GM21447 (cell line): ENCODE results near the gene HMCN1.

Experiments
- ATAC-seq: cut with Tn5 transposase; IDR thresholded peaks from one replicate; pipeline ENCODE4 v1.9.1; 2021; ENCODE audit not compliant: unreplicated experiment

The HMCN1 gene

DNA sequence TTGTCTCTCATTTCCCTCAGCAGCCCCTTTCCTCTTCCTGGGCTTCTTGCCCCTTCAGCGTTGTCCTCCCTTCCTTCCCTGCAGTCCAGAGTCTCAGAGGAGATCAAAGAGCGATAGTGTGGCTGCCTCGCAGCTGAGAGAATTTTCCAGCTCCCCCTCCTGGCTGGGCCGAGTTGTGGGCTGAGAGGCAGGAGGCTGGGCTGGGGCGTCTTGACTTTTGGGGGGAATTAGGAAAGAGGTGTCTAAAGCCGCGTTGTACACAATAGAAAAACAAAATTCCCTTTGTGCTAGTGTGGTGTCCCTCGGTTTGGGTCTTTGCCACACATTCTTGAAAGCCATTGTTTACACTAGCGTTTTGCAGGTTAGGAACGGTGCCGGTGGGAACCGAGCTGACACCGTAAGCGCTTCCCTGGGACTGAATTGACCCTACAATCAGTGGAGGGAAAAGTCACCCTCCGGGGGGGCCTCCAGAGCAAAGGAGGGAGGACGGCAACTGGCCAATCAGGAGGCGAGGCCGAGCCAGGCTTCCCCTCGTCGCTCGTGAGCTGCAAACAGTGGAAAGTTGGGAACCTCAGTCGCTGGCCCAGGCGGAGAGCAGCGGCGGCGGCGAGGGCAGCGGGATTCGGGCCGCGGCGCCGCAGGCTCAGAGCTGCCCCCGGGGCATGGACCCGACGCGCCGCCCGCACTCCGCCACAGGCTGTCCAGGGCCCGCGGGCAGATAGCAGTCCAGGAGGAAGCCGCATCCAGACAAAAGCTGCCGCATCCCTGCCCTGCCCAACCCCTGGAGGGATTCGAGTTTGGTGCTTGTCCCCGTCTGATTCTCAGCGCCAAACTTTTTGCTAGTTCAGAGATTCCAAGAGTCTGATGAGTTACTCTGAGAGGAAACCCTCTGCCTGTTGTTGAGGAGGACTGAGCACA, at the start of gene HMCN1:
Gene HMCN1, plus strand, starts transcription at position 574 of the 918 bp plus-strand sequence. CDS start 389 bp downstream, outside the sequence.
- ATAC-seq: no peak

DNA sequence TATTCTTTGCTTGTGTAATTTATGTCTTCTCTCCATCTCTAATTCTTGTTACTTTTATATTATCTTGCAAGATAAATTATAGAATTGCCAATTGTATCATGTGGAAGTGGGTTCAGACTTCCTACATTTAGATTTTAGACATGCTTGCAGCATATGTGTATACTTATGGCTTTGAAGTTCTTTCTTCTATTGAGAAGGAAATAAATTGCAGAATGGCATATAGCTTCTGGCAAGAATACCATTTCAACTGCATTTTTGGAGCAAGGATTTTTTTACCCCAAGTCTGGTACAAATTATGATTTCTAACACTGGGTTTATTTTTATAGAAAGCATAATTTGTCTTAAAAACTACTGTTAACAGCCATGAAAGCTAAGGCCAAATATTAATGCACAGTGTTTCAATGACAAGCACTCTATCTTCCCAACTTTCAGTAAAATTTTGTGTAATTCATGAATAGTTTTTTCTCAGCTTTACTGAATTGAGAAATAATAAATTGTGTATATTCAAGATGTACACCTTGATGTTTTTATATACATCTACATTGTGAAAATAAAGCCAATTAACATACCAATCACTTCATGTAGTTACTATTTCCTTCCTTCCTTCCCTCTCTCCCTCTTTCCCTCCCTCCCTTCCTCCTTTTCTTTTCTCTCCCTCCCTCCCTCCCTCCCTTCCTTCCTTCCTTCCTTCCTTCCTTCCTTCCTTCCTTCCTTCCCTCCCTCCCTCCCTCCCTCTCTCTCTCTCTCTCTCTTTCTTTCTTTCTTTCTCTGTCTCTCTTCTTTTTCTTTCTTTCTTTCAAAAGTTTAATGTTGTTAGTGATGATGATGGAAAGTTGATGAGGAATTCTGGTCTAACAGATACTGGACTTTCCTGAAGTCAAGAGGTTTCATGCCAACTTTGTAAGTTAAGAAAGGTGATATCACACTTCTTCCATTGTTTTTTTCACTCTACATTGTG, 47.1 kb upstream of the HMCN1 start:
- no peak for ATAC-seq

DNA sequence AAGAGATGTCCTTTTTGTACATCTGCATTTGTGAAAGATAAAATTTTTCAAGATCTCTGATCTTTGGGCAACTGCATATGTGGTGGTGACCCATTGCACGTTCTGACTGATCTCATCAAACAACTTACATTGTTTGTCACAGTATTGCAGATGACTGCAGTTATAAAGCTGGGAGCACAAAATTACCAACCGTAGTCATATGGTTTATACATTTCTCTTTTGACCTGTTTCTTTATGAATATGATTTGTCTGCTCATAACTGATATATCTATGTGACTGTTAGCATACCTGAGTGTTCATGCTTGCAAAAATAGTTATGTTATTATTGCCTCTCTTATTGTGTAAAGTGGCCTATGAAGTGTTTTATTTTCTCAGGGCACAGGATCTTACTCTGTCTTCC, 43.7 kb upstream of the HMCN1 start:
- no peak for ATAC-seq

DNA sequence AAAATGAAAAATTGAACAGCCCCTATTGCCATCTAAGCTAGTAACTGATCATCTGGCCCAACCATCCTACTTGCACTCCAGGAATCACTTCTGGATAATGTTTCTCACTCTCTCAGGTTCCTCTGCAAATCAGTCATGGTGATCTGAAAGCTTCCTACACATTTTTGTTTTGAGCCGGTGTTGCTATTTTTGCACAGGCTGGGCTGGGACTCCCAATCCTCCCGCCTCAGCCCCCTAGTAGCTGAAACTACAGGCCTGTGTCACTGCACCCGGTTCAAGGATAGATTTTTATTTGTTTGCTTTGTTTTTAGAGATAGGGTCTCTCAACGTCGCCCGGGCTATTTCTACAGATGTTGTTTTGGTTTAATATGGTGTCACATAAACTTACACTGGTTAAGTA, 40.5 kb upstream of the HMCN1 start:
- ATAC-seq: no peak

DNA sequence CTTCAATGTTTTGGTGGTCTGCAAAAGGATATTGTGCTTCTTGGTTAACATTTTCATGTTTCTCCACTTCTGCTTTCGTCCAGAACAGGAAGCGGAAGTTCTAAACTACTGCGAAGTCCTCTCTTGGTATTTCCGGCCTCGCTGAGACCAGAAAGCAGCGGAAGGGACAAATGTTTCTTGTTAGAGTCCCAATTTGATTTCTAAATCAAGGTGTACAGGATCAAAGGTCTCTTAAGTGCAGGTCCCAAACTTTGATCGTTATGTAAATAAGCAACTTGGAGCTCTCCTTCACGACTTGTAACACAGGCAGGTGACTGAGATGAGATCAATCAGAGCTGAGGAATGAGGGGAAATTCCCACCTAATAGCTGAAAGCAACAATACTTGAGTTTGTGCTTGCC, 40.1 kb upstream of the HMCN1 start:
- ATAC-seq: peak; percentile 94

DNA sequence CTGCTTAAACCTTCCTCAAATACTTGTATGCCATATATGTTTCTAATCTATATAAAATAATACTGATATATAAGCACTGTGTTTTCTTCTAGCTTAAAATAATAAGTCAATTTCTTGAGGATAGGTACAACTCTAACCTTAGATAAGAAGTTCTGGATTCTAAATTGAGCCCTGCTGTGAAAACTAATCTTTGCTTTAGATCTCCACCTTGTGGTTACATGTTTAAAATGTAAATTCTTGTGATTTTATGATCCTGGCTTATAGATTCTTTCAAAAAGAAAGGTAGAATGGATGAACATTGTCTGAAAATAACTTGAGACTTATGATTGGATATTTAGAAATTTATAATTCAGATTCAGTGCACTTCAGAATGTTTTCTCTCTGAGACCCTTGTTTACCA, 38.9 kb upstream of the HMCN1 start:
- ATAC-seq: no peak

DNA sequence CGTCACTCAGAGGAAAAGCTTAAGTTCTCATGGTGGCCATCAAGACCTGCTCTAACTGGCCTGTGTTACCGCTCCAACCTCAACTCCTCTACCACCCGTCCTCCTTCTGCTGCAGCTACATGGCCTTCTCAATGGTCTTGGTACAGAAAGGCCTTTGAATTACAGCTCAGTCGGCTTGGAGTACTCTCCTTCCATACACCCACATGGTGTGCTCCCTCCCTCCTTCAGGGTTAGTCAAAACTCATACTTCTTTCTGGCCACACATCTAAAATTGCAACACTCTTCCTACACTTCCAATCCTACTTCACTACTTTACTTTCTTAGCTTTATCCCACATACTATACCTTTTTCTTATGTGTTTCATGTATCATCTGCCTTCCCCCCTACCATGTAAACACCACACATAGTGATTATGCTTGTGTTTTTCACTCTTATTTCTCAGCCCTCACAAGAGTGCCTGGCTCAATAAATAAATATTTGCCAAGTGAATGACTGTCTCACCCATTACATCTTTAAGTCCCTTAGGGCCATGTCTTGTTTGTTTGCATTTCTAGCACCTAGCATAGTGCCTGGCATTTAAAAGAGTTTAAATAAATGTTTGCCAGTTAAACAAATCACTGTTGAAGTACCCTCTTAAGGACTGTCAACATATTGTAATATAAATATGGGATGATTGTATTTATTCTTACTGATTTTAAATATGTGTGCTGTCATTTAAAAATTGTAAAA, 37.6 kb upstream of the HMCN1 start:
- no peak for ATAC-seq

DNA sequence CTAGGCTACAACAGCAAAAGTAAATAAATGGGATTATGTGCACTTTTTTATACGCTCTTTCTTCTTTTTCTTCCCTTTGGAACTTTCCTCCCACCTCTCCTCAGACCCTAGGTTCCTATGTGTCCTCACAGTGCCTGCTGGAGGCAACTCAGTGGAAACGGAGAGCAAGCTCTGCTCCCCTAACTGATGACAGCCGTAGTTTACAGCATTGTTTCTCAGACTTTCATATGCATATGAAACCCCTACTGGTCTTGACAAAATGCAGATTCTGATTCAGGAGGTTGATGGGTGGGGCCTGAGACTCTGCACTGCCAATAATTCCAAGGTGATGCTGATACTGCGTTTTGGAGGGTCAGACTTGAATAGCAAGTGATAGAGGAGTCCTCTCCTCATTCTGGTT, 34.3 kb upstream of the HMCN1 start:
- no peak for ATAC-seq

DNA sequence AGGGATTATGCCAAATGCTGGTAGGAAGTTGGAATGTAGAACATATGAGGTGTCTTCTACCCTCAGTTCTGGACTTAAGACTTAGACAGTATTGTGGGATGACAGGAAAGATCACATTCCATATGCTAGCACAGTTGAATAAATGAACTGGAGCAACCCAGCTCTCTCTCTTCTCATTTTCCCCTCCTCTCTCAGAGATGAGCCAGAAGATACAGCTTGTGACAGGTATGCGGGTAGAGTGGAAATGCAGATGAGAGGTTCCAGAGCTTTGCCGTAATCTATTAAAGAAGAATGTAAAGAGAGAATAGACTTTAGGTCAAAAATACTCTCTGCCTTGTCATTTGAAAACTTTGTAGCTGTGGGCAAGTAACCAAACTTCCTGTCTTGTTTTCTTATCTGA, 32.5 kb upstream of the HMCN1 start:
- no peak for ATAC-seq

DNA sequence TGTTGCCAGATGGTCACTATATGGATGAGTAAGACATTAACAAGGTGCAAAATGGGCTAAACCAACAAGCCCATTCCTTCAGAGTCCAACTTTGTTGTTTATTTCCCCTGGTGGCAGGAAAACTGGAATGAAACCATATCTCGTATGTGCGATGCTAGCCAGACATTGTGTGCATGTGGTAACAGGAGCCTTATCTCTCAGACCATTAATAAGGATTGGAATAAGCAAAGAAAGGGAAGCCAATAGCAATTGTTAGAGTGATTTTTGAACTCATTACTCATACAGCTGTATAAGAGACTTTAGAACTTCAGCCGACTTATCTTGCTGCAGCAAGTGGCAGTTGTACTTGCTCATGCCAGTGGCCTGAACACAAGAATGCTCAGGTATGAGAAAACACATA, 30.0 kb upstream of the HMCN1 start:
- ATAC-seq: no peak

DNA sequence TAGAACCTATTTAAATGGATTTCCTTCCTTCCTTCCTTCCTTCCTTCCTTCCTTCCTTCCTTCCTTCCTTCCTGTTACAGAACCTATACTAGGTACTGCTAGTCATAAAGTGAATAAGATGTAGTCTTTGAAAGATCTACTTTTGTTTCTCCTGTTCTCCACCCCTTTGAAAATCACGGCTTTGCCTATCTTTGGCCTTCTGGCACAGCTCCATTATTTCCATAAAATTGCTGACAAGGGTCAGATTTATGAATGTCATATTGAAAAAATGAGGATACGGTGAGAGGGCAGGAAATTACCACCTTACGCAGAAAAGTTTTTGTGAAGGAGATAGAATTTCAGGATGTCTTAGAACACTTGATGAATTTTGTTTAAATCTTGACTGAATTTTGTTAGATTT, 18.1 kb upstream of the HMCN1 start:
- ATAC-seq: no peak

DNA sequence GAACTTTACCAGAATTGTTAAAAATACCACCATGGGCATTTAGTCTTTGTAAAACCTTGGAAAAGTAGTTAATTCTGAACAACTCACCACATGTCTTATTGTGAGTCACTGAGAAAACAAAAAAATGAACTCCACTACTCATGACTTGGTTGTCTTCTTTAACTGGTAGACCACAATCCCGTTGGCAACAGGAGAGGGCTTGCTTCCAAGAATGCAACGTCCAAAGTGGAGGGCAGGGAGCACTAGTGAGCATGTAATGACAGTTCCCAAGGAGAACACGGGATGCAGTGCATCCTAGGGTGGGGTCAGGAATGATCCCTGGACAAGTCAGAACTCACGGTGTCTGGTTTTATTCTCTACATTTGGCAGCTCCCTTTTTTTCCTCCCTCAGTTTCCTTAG, 15.2 kb upstream of the HMCN1 start:
- ATAC-seq: no peak

DNA sequence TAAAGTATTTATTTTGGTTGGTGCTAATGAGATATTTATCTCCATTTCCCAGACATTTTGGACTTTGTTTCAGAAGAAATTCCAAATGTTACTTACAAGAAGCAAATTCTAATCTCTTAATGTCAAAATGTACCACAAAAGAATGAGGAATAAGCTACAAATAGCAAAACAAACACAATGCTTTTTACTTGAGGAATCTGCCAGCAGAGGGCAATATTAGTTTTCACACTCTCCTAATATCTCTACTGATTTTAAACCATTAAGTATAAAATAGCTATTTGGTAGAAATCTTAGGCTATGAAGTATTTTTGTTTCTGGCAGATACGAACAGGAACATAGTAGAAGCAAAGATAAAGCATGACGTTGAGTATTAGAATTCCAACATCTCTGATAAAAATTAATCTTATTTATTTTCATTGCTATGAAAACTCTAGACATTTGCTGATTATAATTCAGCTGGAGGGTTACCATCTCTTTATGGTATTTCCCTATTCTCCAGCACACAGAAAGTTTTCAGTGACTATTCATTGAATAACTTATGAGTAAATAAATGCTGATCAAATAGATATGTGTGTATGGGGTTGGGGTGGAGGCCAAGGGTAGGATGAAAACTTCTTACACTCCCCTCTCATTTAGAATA, 13.4 kb upstream of the HMCN1 start:
- ATAC-seq: no peak

DNA sequence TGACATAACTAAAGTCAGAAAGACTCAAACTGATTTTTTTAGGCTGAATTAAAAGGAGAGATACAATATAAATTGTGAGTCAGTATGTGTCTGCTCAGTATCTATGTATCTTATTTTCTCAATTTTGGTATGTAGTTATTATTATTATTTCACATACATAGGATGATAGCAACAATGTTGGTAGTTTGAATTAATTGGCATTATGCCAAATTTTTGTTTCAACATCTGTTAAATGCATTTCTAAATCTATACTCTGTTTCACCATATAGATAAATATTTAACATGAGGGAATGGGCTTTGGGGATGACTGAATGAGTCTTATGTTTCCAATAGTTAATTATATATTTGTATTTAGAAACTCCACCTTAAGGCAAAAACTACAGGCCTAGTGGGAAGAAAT, 12.6 kb upstream of the HMCN1 start:
- ATAC-seq: no peak

DNA sequence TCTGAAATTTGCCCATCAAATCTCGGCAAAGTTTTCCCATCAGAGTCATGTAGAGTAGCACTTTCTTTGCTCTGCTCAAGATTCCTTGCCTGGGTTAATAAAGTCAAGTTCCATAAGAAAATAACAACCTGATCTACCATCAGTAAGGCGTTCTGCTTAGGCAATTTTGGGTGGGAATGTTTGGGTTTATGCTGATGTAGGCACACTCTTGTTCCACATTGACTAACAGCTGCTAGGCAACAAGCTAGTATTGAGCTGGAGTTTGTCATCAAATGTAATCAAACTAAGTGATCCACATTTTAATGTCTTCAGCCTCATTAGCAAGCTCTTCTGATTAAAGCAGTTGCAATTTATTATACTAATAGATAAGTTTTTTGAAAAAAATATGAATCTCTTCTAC, 12.1 kb upstream of the HMCN1 start:
- no peak for ATAC-seq

DNA sequence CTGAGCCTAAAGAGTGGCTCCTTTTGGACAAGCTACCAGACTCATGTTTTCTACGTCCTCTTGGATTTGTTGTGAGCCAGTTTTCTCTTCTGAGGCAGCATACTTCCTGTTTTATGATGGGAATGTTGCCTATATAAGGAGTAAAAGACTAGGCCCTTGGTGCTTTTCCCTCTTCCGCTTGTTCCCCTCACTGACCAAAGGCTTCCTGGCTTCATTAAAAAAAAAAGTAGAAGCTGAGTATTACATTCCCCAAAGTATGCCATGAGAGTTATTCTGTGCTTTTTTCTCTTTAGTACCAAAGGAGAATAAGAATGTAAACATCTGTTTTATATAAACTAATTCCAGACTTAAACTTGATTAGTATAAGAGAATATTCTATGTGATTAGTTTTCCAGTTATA, 6.5 kb upstream of the HMCN1 start:
- no peak for ATAC-seq

DNA sequence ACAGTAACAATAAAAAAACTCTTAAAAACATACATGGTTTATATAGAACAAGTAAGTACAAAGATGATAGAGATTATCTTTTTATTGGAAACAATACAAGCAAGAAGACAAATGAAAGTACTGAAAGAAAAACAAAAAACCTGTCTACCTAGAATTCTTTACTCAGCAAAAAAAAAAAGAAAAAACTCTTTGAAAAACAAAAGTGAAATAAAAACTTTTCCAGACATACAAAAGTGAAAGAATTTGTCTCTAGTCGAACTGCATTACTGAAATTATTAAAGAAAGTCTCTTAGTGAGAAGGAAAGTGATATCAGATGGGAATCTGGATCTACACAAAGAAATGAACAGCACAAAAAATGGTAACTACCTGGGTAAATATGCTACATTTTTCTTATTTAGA, 2.7 kb upstream of the HMCN1 start:
- no peak for ATAC-seq

DNA sequence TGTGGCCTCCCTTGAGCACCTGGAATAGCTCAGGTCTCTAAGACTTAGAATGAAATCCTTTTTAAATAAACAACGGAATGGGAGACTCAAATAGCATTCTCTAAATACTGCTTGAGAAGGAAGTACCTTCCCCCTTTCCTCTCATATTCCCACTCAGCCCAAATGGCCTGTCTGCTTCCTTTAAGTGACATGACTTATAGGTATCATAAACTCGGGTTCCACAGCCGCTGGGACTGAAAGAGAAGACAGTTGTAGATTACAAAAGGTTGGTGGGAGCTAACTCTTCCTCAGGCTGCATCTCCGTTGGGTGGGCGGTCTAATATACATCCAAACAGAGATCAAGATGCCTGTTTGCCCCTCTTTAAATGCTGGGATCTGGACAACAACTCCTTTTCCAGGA, 1.2 kb upstream of the HMCN1 start:
- no peak for ATAC-seq

DNA sequence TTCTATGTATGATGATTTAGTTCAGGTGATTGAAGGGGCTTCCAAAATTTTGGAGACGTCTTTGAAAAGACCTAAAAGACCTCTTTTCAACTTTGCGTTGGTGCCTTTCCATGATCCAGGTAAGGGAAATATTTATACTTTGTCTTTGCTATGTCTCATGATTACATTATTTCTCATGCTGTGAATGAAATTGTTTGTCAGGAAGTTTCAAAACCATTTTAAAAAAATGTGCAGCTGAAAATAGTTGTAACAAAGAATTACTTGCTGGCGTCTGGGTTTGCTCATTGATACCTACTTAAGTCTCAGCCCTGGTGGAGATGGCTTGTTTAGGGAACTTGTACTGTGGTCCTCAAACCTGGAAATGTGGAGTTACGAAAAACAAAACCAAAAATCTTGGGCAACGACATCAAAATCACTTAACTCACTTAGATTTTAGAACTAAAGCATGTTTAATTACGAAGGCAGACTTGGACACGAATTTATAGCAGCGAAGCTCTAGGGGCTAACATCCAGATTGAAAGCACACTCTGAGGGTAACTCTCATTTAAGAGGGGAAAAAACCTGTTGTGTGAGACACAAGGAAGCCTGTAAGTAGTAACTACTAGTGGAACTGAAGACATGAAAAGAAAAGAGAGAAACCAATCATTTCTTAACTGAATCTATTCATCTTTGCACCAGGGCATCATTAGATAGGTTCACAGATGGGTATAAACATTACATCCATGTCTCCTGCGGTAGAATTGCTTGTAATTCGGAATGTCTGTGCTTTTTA, 924 bp downstream of the HMCN1 start:
- ATAC-seq: no peak

DNA sequence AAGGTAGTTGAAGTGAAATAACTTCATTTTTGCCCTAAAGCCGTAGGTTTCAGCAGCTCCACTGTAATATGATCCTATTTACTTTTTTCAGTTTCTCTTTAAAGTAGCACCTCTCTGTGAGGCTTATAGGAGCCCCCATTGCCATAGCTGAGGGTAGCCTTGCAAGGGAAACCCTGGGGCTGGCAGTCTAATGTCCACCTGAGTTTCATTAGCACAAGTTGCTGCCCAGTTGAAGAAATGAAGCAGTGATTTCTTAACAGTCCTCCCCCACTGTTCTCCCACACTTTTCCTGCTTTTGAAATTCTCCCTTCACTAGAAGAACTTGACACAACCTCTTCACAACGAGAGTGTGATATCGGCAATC, 1.5 kb downstream of the HMCN1 start:
- ATAC-seq: no peak
